Thoracic aorta (tissue), 2 donors: ENCODE measurements around the gene ZNF282. TPM values are rescaled to one million over a fixed set of nuclear protein-coding genes. Genes with fewer than 3 reads are reported as not detected.

Experiments used
- ATAC-seq: fragments of 150-250 bp; one replicate; pipeline ENCODE4 v1.8.0; 2017; ENCODE audit warnings: low read depth; ENCODE audit not compliant: insufficient number of reproducible peaks, low FRiP score
- DNase-seq: peaks from one replicate; pipeline ENCODE4 v3.0.0-alpha.2; 2020; ENCODE audit warnings: low spot score
- H3K27ac ChIP-seq, 2 donors: fragments of 200-600 bp; sonication (generic); 1 replicate in 1 of 2; 2 replicates in 1 of 2; pipeline ENCODE4 v1.5.1; 2016; ENCODE audit warnings: mild to moderate bottlenecking in 2 of 2, moderate library complexity in 2 of 2
- H3K27me3 ChIP-seq: fragments of 200-600 bp; sonication (generic); replicated peaks from 2 replicates; pipeline ENCODE4 v1.6.0; 2016; ENCODE audit warnings: mild to moderate bottlenecking; ENCODE audit not compliant: insufficient read depth
- H3K36me3 ChIP-seq: fragments of 200-600 bp; sonication (generic); one replicate; pipeline ENCODE4 v1.5.1; 2016
- H3K4me1 ChIP-seq, 2 donors: fragments of 200-600 bp; sonication (generic); 1 replicate in 1 of 2; 2 replicates in 1 of 2; pipeline versions ENCODE4 v1.5.1 to v1.6.0; 2016; ENCODE audit warnings: low read depth in 2 of 2, mild to moderate bottlenecking in 1 of 2; ENCODE audit not compliant: control insufficient read depth in 1 of 2
- H3K4me3 ChIP-seq: fragments of 200-600 bp; sonication (generic); 2 replicates; pipeline ENCODE4 v1.5.1; 2016; ENCODE audit warnings: mild to moderate bottlenecking
- H3K9me3 ChIP-seq: fragments of 200-600 bp; sonication (generic); 2 replicates; pipeline ENCODE4 v1.5.1; 2016
- total RNA-seq, 2 donors: library from RNA; depleted of rRNA; stranded (reverse); fragments of >200 nt; gene quantifications; one replicate each; pipeline versions ENCODE4 v1.1.0 to v1.2.3, GENCODE V29; 2016
- TF ChIP-seq, protein P1 (sequence below): fragments of 200-600 bp; sonication (generic); IDR thresholded peaks from one replicate; pipeline ENCODE4 v1.5.1; 2019; ENCODE audit warnings: antibody characterized with exemption

The ZNF282 gene
- total RNA-seq, 2 donors from 2014 or later = 11.1 to 20.7 TPM

DNA sequence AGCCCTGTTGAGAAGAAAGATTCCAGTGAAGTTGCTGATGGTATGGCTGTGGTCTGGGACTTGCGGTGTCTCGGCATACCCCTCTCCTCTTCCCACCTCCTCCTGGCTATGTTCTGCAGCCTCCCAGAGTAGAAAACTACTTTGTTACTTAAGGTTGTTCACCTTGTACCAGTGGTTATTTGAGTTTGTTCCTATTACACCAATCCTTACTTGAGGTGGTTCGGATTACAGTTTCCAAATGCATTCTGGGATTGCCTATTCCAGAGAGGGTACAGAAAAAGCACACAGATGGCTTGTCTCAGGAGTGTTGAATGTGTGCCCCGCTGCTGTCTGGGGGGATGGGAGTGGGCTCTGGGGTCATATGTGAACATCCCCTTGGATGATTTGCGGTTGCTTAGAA is 59.8 kb downstream of the ZNF282 start:
- no peaks in the 10 kb centered on the region for H3K9me3 ChIP-seq
- DNase-seq (no peak), ATAC-seq (no peak)
- no peaks in the 10 kb centered on the region for H3K27me3 ChIP-seq
- H3K4me1 ChIP-seq = no peaks in the 10 kb centered on the region
- no peak overlapping the region for H3K4me3 ChIP-seq
- TF ChIP-seq, protein P1, sequence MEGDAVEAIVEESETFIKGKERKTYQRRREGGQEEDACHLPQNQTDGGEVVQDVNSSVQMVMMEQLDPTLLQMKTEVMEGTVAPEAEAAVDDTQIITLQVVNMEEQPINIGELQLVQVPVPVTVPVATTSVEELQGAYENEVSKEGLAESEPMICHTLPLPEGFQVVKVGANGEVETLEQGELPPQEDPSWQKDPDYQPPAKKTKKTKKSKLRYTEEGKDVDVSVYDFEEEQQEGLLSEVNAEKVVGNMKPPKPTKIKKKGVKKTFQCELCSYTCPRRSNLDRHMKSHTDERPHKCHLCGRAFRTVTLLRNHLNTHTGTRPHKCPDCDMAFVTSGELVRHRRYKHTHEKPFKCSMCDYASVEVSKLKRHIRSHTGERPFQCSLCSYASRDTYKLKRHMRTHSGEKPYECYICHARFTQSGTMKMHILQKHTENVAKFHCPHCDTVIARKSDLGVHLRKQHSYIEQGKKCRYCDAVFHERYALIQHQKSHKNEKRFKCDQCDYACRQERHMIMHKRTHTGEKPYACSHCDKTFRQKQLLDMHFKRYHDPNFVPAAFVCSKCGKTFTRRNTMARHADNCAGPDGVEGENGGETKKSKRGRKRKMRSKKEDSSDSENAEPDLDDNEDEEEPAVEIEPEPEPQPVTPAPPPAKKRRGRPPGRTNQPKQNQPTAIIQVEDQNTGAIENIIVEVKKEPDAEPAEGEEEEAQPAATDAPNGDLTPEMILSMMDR = no peak
- H3K36me3 ChIP-seq = peaks cover 35% of the 10 kb centered on the region
- H3K27ac ChIP-seq = no peak overlapping the region

DNA sequence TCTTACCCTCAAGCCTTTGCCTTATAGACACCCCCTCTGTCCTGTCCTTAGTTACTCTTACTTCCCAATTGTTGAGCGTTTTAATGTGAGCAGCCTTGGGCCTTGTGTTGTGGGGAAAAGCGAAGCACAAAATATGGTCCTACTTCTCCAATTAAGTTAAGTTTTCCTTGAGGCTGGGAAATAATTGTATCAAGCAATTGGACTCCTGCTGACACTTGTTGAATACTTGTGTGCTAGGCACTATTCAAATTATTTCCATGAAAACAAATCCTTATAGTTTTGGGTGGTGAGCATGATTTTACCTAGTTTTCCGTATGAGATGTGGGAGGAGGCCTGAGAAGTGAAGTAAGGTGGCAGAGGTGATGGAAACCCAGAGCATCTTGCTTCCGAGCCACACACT is 61.2 kb downstream of the ZNF282 start:
- ATAC-seq (no peak), DNase-seq (no peak)
- TF ChIP-seq, protein P1 = no peak
- no peaks in the 10 kb centered on the region for H3K27me3 ChIP-seq
- peaks cover 29% of the 10 kb centered on the region for H3K36me3 ChIP-seq
- no peak overlapping the region for H3K27ac ChIP-seq
- no peak overlapping the region for H3K4me3 ChIP-seq
- peaks cover 0 to 6% of the 10 kb centered on the region in 2 donors for H3K4me1 ChIP-seq
- H3K9me3 ChIP-seq = no peaks in the 10 kb centered on the region

DNA sequence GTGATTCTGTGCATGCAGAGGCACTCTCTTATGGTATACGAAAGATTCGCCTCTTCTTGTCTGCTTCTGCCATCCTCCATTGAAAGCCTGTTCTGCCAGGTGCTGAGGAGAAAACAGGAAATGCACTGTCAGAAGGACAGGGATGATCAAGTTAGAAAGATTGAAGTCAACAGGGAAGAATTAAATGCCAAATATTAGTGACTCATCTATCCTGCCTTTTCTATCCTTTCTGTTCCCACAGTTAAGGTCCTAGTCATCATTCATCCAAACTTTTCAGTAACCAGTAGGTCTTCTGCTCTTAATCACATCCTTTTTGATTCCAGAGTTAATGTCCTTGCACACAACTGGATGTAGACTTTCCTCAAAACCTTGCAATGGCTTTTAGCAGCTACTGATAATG is 61.8 kb downstream of the ZNF282 start:
- DNase-seq (no peak), ATAC-seq (no peak)
- H3K27ac ChIP-seq = no peak overlapping the region
- no peaks in the 10 kb centered on the region for H3K9me3 ChIP-seq
- H3K27me3 ChIP-seq = no peaks in the 10 kb centered on the region
- H3K4me3 ChIP-seq = no peak overlapping the region
- H3K4me1 ChIP-seq = peaks cover 0 to 6% of the 10 kb centered on the region in 2 donors
- TF ChIP-seq, protein P1 = no peak
- H3K36me3 ChIP-seq = peaks cover 23% of the 10 kb centered on the region

DNA sequence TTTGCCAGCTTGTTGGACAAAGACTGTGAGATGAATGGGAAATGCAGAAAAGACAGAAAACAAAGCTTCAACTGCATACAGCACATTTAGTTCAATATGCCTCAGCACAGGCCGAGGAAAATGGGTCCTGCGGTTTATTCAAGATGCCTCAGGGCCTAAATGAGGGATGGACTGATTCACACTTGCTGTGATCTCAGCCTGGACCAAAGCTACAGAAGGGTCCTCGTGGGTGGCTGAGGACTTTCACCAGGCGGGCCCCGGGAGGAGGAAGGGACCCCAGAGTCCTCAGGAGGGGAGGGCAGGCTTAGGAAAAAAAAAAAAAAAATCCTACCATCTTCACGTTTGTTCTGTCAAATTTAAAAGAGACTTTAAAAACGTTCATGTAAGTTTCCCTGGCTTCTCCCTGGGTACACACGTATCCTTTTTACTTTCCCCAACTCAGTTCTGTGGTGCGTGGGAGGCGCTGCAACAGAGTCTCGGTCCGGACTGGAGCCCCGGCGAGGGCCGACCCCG is 66.0 kb downstream of the ZNF282 start:
- peaks cover 12% of the 10 kb centered on the region for H3K36me3 ChIP-seq
- peak overlapping the region; percentile 85 to 88 for H3K27ac ChIP-seq
- H3K4me1 ChIP-seq = peaks cover 6 to 18% of the 10 kb centered on the region in 2 donors
- DNase-seq (no peak), ATAC-seq (no peak)
- TF ChIP-seq, protein P1 = no peak
- no peaks in the 10 kb centered on the region for H3K27me3 ChIP-seq
- H3K9me3 ChIP-seq = no peaks in the 10 kb centered on the region
- H3K4me3 ChIP-seq = peak overlapping the region; percentile 81

DNA sequence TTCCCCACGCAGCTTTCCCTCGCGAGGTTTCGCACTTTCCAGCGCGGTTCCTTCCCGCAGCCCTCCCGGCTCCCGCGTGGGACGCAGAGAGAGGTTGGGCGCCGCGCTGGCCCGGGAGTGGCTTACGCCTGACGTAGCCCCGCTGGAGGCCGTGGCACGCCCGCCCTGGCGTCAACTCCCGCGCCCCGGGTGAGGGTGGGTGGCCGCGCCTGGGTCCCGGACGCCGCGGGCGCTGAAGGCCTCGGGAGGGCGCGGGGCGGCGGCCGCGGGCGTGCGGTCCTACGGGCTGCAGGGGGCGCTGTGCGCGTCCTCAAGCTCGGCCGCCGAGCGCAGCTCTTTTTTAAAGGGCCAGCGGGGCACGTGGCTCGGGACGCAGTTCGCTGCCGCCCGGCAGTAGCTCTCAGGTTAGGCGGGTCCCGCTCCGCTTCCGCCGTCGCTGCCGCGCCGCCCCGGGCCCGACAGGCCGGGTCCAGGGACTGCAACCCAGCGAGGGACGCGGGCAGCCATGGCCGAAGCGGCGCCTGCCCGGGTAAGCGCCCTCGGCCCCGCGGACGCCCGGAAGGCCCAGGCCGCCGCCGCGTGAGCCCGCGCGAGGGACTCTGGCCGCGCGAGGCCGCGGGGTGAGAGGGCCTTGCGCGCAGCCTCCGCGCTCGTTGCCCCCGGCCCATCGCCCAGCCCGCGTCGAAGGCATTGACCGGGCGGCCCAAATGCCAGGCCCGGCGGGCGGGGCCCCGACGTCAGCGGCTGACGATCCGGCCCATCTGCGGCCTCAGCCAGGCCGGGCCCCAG is 66.7 kb downstream of the ZNF282 start, which contains the start of gene ZNF783:
Gene ZNF783 (plus strand): TSS at position 368 of the 789 bp plus-strand sequence. CDS start 138 bp downstream, at position 506.
- H3K4me1 ChIP-seq = peaks cover 6 to 18% of the 10 kb centered on the region in 2 donors
- peak within 1 kb of the TSS; percentile 81 for H3K4me3 ChIP-seq
- H3K27me3 ChIP-seq = no peaks in the 10 kb centered on the region
- no peaks in the 10 kb centered on the region for H3K9me3 ChIP-seq
- TF ChIP-seq, protein P1 = peak; percentile 72
- DNase-seq (peak; percentile 52), ATAC-seq (peak; percentile 76)
- peak within 1 kb of the TSS; percentile 85 to 88 for H3K27ac ChIP-seq
- H3K36me3 ChIP-seq = peaks cover 18% of the 10 kb centered on the region
